ENCODE data around the gene CALM3.

Gene CALM3

GRCh38 chr19:46600384-46601317 lies 479 bp upstream of the CALM3 start:
- DNase-seq = peak; percentile 99

DNA sequence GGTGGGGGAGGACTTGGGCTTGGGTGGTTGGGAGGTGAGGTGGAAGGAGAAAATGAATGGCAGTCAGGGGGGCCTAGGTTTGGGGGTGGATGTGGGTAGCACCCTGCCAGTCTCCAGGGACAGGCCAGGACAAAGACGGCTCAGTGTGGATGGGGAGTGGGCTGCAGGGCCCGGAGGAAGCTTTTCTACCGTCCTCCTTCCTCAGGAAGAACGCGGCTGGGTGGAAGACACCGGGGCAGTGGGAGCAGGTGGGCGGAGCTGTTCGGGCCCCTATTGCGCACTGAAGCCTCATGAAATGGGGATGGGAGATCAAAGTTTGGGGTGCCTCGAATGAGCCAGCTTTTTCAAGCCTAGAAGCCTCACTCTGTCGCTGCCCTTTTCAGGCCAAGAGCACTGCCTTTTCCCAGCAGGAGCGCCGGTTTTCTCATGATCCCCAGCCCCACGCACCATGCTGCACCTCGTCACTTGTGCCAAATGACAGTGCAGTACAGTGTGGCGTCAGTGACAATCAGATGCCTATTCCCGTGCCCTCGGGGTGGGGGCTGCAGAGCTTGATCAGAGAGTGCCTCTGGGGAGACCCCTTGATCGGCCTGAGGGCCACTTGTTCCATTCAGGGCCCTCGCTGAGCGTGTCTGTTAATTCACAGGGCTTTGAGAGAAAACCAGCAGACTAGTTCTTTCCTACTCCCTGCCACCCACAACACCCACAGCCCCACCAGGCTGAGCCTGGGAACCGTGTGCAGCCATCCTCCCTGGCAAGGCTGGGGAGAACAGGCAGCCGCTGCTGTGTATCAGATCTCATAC lies 1.5 kb downstream of the CALM3 start:
- DNase-seq = no peak

- DNase-seq = no peak
These were observed 2.1 kb downstream of the CALM3 start for GRCh38 chr19:46603195-46603637.

- DNase-seq = no peak
These were observed 2.7 kb downstream of the CALM3 start for GRCh38 chr19:46603752-46604231.

DNA sequence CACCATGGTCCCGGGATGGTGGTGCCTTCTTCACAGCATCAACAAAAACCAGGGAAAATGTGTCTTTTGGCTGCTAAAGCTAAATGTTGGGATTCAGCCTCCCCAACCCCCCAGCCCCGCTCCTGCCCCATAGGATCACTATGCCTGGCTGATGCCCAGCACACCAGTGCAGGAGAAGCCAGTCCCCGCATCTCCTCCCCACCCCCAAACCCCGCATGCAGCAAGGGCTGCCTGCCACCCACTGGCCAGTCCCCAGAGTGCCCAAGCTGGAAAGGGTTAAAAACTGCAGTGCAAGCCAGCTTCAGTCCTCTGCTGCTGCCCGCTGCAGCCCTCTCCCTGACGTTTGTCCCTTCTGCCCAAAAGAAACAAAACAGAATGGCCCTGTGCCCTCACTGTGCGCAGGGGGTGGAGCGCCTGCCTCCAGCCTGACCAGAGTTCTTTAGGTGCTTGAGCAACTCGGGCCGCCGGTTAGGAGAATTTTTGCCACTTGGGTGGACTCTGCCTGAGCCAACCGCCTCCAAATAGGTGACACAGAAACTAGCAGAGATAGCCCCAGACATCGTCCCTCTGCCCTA lies 3.7 kb downstream of the CALM3 start:
- no peak for DNase-seq

- DNase-seq = no peak
These were observed 4.3 kb downstream of the CALM3 start for GRCh38 chr19:46605356-46605821.

- DNase-seq = no peak
These were observed 4.9 kb downstream of the CALM3 start for GRCh38 chr19:46606019-46606418.

- DNase-seq = no peak
These were observed 5.7 kb downstream of the CALM3 start for GRCh38 chr19:46606681-46607447.

GRCh38 chr19:46607448-46607841 lies 6.3 kb downstream of the CALM3 start:
- DNase-seq = no peak

DNA sequence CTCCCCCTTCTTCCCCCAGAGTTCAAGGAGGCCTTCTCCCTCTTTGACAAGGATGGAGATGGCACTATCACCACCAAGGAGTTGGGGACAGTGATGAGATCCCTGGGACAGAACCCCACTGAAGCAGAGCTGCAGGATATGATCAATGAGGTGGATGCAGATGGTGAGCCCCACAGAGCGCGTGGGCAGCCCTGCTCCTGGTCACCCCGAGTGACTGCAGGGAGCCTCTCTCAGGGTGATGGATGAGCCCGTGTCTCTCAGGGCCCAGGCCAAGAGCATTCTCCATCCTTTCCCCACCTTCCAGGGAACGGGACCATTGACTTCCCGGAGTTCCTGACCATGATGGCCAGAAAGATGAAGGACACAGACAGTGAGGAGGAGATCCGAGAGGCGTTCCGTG lies 7.0 kb downstream of the CALM3 start:
- DNase-seq = no peak

- no peak for DNase-seq
These were observed 7.6 kb downstream of the CALM3 start for GRCh38 chr19:46608581-46609345.

- DNase-seq = no peak
These were observed 8.6 kb downstream of the CALM3 start for GRCh38 chr19:46609511-46610412.

- DNase-seq = no peak
These were observed 9.3 kb downstream of the CALM3 start for GRCh38 chr19:46610413-46610775.

- DNase-seq = peak; percentile 67
These were observed 10.0 kb downstream of the CALM3 start for GRCh38 chr19:46610851-46611770.

GRCh38 chr19:46611776-46612175 lies 10.6 kb downstream of the CALM3 start:
- no peak for DNase-seq

- no peak for DNase-seq
These were observed 12.4 kb downstream of the CALM3 start for GRCh38 chr19:46613525-46613924.

DNA sequence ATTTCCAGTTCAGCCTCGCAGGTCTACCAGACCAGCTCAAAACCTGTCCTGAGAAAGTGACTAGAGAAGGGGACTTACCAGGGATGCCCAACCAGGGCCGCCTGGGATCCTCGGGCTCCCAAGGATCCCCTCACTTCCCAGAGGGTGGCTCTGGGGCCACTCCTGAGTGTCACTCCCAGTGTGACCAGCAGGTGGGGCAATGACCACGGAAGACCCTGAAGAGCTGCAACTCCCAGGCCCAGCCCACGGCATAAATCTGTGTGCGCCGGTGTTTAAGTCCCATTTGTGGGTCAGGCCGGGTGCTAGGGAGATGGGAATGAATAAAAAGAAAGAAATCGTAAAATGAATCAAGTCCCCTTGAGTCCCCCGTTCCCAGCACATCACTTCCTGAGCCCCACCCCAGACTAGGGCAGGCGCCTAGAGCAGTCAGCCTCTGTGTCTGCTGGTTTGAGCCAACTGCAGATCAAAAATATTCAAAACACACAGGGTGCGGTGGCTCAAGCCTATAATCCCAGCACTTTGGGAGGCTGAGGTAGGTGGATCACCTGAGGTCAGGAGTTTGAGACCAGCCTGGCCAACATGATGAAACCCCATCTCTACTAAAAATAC lies 13.1 kb downstream of the CALM3 start:
- DNase-seq = peak; percentile 89

- no peak for DNase-seq
These were observed 14.8 kb downstream of the CALM3 start for GRCh38 chr19:46615966-46616365.
